ENCODE measurements around the gene PTGER2.

Gene PTGER2

GRCh38 chr14:52327374-52328226, 13.5 kb downstream of the PTGER2 start:
- TF ChIP-seq TAF1 (IDR thresholded peaks at IDR 0.05; ENCODE audit: borderline replicate concordance, insufficient read depth, low read length) (no peak), FOXP2 (optimal IDR thresholded peaks at IDR 0.05; ENCODE audit: borderline replicate concordance, extremely low read depth, extremely low read length, insufficient read depth) (no peak), REST (IDR thresholded peaks at IDR 0.05; ENCODE audit: insufficient read depth in 1 of 2, low read depth in 2 of 2, low read length in 2 of 2) (no peak), SIN3A (IDR thresholded peaks at IDR 0.05; ENCODE audit: borderline replicate concordance, insufficient read depth, low read length) (no peak), POLR2AphosphoS5 (IDR thresholded peaks at IDR 0.05; ENCODE audit: low read depth, low read length) (no peak)

GRCh38 chr14:52328276-52328675, 14.2 kb downstream of the PTGER2 start:
- no peak for TF ChIP-seq SIN3A (IDR thresholded peaks at IDR 0.05; ENCODE audit: borderline replicate concordance, insufficient read depth, low read length)
- no peak for TF ChIP-seq FOXP2 (optimal IDR thresholded peaks at IDR 0.05; ENCODE audit: borderline replicate concordance, extremely low read depth, extremely low read length, insufficient read depth)
- TF ChIP-seq REST (IDR thresholded peaks at IDR 0.05; ENCODE audit: insufficient read depth in 1 of 2, low read depth in 2 of 2, low read length in 2 of 2), result no peak
- no peak for TF ChIP-seq POLR2AphosphoS5 (IDR thresholded peaks at IDR 0.05; ENCODE audit: low read depth, low read length)
- no peak for TF ChIP-seq TAF1 (IDR thresholded peaks at IDR 0.05; ENCODE audit: borderline replicate concordance, insufficient read depth, low read length)

- TF ChIP-seq TAF1 (IDR thresholded peaks at IDR 0.05; ENCODE audit: borderline replicate concordance, insufficient read depth, low read length), result no peak
- no peak for TF ChIP-seq SIN3A (IDR thresholded peaks at IDR 0.05; ENCODE audit: borderline replicate concordance, insufficient read depth, low read length)
- TF ChIP-seq REST (IDR thresholded peaks at IDR 0.05; ENCODE audit: insufficient read depth in 1 of 2, low read depth in 2 of 2, low read length in 2 of 2), result no peak
- TF ChIP-seq POLR2AphosphoS5 (IDR thresholded peaks at IDR 0.05; ENCODE audit: low read depth, low read length), result no peak
- TF ChIP-seq FOXP2 (optimal IDR thresholded peaks at IDR 0.05; ENCODE audit: borderline replicate concordance, extremely low read depth, extremely low read length, insufficient read depth), result no peak
Observed at GRCh38 chr14:52329678-52330369, 15.7 kb downstream of the PTGER2 start.

GRCh38 chr14:52332269-52332668, 18.2 kb downstream of the PTGER2 start:
- no peak for TF ChIP-seq REST (IDR thresholded peaks at IDR 0.05; ENCODE audit: insufficient read depth in 1 of 2, low read depth in 2 of 2, low read length in 2 of 2)
- TF ChIP-seq FOXP2 (optimal IDR thresholded peaks at IDR 0.05; ENCODE audit: borderline replicate concordance, extremely low read depth, extremely low read length, insufficient read depth), result no peak
- TF ChIP-seq SIN3A (IDR thresholded peaks at IDR 0.05; ENCODE audit: borderline replicate concordance, insufficient read depth, low read length), result no peak
- TF ChIP-seq POLR2AphosphoS5 (IDR thresholded peaks at IDR 0.05; ENCODE audit: low read depth, low read length), result no peak
- no peak for TF ChIP-seq TAF1 (IDR thresholded peaks at IDR 0.05; ENCODE audit: borderline replicate concordance, insufficient read depth, low read length)

All from PFSK-1 (cell line).